Measurements from ENCODE around the gene PHLDB2.

The PHLDB2 gene

DNA sequence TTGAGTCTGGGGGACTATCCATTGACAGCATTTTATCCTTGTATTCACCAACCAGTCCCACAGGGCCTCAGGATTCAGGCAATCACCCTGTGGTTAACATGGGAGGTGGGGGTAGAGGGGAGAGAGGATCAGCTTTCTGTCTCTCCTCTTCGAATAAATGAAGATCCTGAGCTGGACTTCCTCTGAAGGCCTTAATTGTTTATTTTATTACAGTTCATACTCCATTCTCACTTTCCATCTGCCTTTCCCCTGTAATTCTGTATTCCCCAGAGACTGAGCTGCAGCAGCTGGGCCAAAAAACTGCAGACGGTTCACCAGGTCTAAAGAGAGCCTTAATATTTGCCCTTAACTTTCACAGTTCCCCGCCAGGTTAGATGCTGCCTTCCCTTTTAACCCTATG is 151.6 kb downstream of the PHLDB2 start (continued):
- TF ChIP-seq PPARA (CRISPR knock-in tag; IDR thresholded peaks at IDR 0.05; ENCODE audit: borderline replicate concordance): no peak
- TF ChIP-seq, protein P1, sequence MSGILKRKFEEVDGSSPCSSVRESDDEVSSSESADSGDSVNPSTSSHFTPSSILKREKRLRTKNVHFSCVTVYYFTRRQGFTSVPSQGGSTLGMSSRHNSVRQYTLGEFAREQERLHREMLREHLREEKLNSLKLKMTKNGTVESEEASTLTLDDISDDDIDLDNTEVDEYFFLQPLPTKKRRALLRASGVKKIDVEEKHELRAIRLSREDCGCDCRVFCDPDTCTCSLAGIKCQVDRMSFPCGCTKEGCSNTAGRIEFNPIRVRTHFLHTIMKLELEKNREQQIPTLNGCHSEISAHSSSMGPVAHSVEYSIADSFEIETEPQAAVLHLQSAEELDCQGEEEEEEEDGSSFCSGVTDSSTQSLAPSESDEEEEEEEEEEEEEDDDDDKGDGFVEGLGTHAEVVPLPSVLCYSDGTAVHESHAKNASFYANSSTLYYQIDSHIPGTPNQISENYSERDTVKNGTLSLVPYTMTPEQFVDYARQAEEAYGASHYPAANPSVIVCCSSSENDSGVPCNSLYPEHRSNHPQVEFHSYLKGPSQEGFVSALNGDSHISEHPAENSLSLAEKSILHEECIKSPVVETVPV (CRISPR knock-in tag; IDR thresholded peaks at IDR 0.05): no peak
- TF ChIP-seq BACH2 (CRISPR knock-in tag; IDR thresholded peaks at IDR 0.05; ENCODE audit: borderline replicate concordance): no peak
- no peak for TF ChIP-seq TOX (CRISPR knock-in tag; IDR thresholded peaks at IDR 0.05; ENCODE audit: borderline replicate concordance)
- no peak for TF ChIP-seq ZNF70 (CRISPR knock-in tag; IDR thresholded peaks at IDR 0.05)
- no peak for TF ChIP-seq ZFP30 (CRISPR knock-in tag; IDR thresholded peaks at IDR 0.05)

- TF ChIP-seq, protein P2, sequence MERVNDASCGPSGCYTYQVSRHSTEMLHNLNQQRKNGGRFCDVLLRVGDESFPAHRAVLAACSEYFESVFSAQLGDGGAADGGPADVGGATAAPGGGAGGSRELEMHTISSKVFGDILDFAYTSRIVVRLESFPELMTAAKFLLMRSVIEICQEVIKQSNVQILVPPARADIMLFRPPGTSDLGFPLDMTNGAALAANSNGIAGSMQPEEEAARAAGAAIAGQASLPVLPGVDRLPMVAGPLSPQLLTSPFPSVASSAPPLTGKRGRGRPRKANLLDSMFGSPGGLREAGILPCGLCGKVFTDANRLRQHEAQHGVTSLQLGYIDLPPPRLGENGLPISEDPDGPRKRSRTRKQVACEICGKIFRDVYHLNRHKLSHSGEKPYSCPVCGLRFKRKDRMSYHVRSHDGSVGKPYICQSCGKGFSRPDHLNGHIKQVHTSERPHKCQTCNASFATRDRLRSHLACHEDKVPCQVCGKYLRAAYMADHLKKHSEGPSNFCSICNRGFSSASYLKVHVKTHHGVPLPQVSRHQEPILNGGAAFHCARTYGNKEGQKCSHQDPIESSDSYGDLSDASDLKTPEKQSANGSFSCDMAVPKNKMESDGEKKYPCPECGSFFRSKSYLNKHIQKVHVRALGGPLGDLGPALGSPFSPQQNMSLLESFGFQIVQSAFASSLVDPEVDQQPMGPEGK (CRISPR knock-in tag; IDR thresholded peaks at IDR 0.05; ENCODE audit: borderline replicate concordance): no peak
- no peak for ATAC-seq
Measured at GRCh38 chr3:112011376-112011940, 152.4 kb downstream of the PHLDB2 start.

GRCh38 chr3:112012205-112012992 is 153.3 kb downstream of the PHLDB2 start:
- ATAC-seq: no peak
- no peak for TF ChIP-seq ARNTL (CRISPR knock-in tag; IDR thresholded peaks at IDR 0.05; ENCODE audit: borderline replicate concordance, low read depth)
- TF ChIP-seq ISL1 (CRISPR knock-in tag; IDR thresholded peaks at IDR 0.05): no peak
- TF ChIP-seq, protein P1 (CRISPR knock-in tag; IDR thresholded peaks at IDR 0.05): no peak
- TF ChIP-seq, protein P3, sequence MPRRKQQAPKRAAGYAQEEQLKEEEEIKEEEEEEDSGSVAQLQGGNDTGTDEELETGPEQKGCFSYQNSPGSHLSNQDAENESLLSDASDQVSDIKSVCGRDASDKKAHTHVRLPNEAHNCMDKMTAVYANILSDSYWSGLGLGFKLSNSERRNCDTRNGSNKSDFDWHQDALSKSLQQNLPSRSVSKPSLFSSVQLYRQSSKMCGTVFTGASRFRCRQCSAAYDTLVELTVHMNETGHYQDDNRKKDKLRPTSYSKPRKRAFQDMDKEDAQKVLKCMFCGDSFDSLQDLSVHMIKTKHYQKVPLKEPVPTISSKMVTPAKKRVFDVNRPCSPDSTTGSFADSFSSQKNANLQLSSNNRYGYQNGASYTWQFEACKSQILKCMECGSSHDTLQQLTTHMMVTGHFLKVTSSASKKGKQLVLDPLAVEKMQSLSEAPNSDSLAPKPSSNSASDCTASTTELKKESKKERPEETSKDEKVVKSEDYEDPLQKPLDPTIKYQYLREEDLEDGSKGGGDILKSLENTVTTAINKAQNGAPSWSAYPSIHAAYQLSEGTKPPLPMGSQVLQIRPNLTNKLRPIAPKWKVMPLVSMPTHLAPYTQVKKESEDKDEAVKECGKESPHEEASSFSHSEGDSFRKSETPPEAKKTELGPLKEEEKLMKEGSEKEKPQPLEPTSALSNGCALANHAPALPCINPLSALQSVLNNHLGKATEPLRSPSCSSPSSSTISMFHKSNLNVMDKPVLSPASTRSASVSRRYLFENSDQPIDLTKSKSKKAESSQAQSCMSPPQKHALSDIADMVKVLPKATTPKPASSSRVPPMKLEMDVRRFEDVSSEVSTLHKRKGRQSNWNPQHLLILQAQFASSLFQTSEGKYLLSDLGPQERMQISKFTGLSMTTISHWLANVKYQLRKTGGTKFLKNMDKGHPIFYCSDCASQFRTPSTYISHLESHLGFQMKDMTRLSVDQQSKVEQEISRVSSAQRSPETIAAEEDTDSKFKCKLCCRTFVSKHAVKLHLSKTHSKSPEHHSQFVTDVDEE (CRISPR knock-in tag; IDR thresholded peaks at IDR 0.05): no peak
- no peak for TF ChIP-seq CSDC2 (CRISPR knock-in tag; IDR thresholded peaks at IDR 0.05)
- TF ChIP-seq RARB (CRISPR knock-in tag; IDR thresholded peaks at IDR 0.05): no peak
- no peak for TF ChIP-seq ZFP30 (CRISPR knock-in tag; IDR thresholded peaks at IDR 0.05)
- TF ChIP-seq, protein P2 (CRISPR knock-in tag; IDR thresholded peaks at IDR 0.05; ENCODE audit: borderline replicate concordance): no peak
- TF ChIP-seq, protein P4, sequence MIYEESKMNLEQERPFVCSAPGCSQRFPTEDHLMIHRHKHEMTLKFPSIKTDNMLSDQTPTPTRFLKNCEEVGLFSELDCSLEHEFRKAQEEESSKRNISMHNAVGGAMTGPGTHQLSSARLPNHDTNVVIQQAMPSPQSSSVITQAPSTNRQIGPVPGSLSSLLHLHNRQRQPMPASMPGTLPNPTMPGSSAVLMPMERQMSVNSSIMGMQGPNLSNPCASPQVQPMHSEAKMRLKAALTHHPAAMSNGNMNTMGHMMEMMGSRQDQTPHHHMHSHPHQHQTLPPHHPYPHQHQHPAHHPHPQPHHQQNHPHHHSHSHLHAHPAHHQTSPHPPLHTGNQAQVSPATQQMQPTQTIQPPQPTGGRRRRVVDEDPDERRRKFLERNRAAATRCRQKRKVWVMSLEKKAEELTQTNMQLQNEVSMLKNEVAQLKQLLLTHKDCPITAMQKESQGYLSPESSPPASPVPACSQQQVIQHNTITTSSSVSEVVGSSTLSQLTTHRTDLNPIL (CRISPR knock-in tag; IDR thresholded peaks at IDR 0.05; ENCODE audit: low read depth): no peak
- no peak for TF ChIP-seq ZNF8 (CRISPR knock-in tag; IDR thresholded peaks at IDR 0.05)
- TF ChIP-seq OSR1 (CRISPR knock-in tag; IDR thresholded peaks at IDR 0.05): no peak
- no peak for TF ChIP-seq ZNF565 (CRISPR knock-in tag; conservative IDR thresholded peaks at IDR 0.05; ENCODE audit: low read depth)
